GM18517 (cell line): ENCODE data around the gene FBXL3.
"Not testable (repeated sequence)": the region's sequence is repeated elsewhere in the genome, so short reads cannot be mapped to it uniquely, and the experiment has no call there.

ENCODE experiments used
- ATAC-seq: cut with Tn5 transposase; IDR thresholded peaks from one replicate; pipeline ENCODE4 v1.9.1; 2021; ENCODE audit warnings: mild to moderate bottlenecking, moderate library complexity; ENCODE audit not compliant: unreplicated experiment

Gene FBXL3

DNA sequence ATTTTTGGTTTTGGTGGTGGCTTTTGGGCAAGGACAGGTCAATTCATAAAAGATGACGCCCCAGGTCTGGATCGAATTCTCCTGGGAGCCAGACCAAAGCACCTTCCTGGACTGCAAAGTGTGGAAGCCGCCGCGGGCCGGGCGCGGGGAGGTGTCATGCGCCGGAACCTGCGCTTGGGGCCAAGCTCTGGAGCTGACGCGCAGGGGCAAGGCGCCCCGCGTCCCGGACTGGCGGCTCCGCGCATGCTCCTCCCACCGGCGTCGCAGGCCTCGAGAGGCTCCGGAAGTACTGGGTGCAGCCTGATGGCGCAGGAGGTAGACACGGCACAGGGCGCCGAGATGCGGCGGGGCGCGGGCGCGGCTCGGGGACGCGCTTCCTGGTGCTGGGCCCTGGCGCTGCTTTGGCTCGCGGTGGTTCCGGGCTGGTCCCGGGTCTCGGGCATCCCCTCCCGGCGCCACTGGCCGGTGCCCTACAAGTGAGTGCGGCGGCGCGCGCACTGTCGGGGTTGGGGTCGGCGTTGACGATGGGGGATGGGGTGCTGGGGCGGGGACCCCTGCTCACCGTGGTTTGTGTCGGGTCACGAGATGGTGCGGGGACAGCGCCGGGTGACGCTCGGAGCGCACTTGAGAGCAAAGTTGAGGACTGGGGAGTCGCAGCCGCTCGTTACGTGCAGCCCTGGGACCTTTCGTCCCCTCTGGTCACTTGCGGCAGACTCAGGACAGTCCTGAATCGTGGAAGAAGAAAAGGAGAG lies 35.0 kb downstream of the FBXL3 start, which contains the start of gene CLN5:
TSS of gene CLN5 (plus strand) at position 286 of the 752 bp plus-strand sequence. CDS start at position 304, 18 bp downstream.
- ATAC-seq = peak; percentile 91

DNA sequence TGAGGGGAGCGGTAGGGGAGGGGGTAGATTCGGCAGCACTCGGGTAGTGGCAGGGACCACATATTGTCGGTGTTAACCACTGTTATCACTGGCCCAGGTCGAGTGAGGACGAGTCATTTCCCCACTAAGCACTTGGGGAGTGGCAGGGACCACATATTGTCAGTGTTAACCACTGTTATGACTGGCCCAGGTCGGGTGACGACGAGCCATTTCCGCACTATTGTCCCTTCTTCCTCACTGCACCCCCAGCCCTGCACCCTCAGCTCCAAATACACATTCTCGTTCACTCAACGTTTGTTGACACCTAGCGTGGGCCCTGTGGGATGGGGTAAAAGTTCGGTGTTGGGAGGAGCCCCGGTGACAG lies 35.5 kb downstream of the FBXL3 start:
- ATAC-seq = peak; percentile 55

DNA sequence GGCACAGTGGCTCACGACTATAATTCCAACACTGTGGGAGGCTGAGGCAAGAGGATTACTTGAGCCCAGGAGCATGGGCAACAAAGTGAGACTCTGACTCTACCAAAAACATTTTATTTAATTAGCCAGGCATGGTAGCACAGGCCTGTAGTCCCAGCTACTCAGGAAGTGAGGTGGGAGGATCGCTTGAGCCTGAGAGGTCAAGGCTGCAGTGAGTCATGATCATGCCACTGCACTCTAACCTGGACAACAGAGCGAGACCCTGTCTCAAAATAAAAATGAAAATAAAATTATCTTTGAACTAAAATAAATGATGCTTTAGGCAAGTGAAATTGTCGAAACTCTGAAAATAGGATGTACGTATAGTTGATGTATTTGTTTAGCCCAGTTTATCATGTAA lies 43.3 kb downstream of the FBXL3 start:
- ATAC-seq = no peak

DNA sequence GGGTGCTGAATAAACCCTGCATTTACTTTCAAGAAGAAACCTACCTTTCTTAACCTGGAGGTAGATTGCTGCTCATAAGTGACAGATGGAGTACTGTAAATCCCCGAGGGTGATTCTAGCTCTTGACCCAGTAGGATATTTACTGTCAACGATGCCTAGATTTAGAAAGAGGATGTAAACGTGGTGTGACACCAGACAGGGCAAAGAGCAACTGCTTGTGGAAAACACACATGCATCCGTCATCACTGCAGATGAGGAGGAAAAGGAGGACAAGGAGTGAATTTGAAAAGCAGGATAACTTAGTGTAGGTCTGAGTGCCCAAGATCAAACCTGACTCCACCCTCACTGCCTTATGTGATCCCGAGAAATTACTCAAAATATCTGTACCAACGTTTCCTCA lies 44.9 kb downstream of the FBXL3 start:
- ATAC-seq = no peak

DNA sequence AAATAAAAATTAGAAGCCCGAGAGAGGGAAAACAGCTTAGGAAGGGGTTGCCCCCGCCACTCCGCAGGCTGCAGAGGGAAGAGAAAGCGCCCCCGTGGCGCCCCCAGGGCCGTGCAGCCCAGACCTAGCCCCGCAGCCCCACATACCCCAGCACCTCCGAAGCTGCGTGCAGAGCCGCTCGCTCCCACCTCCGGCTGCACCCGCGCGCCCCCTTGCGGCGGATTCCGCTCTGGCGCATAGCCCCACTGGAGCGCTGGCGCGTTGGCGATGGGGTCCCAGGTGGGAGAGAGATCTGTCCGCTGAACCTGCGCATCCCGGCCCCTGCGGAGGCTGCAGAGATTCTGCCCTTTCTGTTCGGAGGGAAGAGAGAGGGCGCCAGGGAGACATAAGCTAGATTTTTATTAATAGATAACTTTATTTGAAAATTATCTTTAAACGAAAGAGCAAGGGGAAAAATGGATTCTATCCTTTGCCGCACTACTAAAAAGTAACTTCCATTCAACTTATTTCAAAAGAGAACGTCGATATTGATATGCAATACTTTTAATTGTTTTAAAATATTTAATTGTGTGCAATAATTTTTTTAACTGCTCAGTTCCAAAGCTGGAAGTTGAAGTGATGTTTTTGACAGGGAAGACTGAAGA lies 46.8 kb downstream of the FBXL3 start:
- ATAC-seq = peak; percentile 96

DNA sequence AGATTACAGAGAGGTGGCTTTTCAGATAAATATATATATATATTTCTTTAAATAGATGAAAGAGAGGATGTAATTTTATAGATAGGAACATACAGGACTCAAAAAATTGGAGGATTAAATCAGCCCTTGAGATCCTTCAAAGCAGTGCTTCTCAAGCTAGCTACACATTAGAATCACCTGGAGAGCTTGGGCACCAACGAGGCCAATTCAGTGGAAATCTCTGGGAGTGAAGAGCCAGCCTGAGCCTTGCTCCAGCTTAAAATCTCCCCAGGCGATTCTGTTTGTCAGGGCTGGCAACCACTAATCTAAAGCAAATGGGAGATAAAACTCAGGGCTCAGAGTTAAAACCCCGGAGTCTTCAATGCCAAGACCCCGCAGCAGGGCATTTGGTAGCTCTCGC lies 50.0 kb downstream of the FBXL3 start:
- ATAC-seq = no peak

DNA sequence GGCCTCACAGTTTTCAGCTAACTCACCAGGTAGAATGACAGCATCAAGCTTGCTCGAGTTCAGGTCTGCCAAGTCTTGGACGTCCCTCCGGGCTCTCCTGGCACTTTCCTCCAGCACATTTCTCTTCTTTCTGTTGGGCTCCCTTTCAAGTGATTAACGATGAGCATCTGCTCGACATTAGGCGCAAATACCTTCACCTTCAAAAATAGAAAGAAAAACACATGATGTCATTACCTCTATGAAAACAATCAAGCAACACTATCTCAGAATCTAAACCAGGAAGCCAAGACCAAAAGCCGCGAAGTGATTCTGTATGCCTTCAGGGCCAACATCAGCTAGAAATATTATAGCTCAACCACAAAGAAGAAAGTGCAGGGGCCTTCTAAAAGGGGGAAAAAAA lies 50.5 kb downstream of the FBXL3 start:
- no peak for ATAC-seq

DNA sequence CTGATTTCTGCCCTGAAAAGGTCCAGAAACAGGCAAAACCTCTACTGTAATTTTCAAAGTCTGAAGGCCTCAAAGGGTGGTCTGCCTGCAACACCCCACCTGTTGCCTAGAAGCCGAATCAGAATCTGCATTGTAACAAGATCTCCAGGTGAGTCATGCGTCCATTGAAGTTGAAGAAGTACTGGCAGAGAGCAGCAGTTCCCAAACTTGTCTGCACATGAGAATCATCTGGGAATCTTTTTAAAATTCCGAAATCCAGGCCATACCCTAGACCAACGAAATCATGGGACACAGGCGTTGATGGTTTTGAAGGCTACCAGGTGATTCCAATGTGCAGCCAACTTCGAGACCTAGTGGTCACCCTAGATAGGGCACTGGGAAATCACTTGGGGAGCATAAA lies 51.1 kb downstream of the FBXL3 start:
- ATAC-seq = no peak

DNA sequence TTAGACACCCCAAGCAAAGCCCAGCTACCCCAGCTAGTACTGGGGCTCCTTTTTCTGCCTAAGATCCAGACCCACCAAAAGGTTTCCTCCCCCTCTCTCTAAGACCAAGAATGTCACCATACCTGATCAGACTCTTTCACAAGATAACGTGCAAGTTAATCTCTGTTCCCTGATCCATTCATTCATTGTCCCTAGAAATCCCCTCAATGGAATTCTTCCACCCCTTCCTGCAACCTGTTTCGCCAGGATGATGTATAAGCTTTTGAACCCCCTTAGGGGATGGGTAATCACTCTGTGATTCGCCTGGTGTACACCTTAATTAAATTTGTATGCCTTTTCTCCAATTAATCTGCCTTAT lies 52.4 kb downstream of the FBXL3 start:
- no peak for ATAC-seq

DNA sequence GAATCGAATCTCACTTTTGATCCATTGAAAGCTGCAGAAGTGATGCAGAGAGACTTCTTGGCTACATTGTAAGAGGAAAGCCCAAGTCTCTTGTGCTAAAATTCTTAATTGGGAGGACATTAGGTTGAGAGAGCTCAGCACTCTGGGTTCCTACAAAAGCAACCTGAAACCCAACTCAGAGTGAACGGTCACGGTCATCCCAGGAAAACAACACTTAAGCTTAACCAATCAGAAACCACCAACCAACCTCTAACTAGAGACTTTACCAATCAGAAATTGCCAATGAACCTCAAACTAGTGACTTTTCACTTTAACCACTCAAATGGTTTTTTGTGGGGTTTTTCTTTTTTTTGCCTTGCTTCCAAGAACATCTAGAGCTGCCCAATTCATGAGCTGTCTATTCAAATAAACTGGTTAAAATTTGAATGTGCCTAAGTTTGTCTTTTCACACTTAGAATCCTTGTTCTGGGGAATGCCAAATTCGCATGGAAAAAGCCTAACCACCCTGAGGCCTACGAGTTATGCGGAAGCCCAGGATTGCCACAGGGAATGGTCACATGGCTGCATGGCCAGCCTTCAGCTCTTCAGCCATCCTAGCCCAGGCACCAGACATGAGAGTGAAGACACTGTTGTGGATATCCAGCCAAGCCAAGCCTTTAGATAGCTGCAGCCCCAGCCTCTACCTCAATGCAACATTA lies 52.9 kb downstream of the FBXL3 start:
- ATAC-seq = no peak

DNA sequence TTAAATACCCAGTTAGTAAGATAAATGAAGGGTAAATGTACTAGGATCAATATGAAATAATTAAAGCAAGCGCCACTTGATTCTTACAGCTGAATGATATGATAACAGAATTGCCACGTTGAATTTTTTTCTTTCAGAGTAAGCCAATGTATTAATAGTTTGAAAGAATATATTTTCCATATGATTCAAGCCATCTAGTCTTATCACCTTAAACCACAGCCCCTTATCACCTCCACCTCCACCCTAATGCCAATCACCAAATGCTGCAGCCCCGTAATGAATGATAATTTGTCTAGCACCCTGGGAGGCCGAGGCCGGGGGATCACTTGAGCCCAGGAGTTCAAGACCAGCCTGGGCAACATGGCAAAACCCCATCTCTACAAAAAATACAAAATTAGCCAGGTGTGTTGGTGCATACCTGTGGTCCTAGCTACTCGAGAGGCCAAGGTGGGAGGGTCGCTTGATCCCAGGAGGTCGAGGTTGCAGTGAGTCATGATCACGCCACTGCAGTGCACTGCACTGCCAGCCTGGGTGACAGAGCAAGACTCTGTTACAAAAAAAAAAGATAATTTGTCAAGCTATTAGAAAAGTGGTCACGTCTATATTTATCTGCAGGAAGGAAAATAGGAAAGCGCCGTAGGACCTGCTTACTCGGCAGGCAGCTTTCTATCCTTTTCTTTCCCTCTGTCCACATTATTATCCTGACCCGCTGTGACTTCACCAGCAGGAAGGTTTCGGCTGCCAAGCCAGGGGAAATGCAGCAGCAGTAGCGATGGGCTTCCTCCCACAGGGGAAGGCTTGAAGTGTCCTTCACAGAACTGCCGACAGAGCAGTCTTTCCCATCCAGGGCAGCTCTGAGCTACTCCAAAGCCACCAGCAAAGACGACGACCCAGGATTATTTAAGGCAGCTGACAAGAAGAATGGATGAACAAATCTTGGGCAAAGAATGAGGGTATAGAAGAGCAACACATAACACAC lies 54.8 kb downstream of the FBXL3 start:
- no peak for ATAC-seq

DNA sequence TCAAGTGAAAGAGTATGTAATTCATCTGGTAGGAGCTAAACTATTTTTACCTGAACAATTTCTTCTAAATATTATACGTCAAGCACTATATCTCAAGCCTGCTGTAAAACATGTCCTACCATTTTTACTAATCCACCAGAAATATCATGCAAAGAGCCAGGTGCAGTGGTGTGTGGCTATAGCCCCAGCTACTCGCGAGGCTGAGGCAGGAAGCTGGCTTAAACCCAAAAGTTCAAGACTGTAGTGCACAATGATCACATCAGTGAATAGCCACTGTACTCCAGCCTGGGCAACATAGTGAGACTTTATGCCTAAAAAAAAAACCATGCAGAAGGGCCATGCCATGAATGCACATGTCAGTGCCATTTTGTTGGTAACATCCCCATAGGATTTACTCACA lies 55.7 kb downstream of the FBXL3 start:
- no peak for ATAC-seq

DNA sequence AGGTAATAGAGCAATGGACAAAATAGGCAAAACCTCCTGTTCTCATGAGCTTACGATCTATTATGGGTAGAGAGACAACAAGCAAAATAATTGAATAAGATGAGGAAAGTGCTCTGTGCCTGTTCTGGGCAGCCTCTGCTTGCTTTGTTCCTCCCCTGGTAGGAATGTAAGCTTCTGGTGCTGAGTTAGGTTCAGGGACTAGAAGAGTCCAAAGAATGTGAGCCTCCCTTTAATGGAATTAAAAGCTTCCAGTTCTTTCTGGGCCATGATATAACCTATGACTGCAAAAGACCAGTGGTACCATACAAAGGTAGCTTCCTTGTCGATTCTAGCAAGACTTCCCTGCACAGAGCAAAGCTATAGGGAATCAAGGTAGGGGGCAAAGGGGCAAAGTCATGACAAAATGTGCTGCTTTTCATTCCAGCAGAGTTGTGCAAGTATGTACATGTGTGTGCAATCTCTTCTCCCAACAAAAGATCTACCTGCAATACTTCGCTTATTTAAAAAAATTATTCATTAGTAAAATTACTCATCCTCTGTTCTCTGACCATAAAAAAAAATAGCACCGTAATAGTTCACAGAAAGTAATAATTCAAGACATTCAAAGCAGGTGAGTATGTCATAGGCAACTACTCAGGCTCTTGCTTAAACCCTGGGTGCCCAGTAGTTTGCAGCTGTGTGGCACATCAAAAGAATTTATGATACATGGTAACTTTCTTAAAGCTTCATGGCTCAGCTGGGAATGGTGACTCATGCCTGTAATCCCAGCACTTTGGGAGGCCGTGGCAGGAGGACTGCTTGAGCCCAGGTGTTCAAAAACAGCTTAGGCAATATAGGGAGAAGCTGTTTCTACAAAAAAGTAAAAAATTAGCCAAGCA lies 57.2 kb downstream of the FBXL3 start:
- ATAC-seq = no peak

DNA sequence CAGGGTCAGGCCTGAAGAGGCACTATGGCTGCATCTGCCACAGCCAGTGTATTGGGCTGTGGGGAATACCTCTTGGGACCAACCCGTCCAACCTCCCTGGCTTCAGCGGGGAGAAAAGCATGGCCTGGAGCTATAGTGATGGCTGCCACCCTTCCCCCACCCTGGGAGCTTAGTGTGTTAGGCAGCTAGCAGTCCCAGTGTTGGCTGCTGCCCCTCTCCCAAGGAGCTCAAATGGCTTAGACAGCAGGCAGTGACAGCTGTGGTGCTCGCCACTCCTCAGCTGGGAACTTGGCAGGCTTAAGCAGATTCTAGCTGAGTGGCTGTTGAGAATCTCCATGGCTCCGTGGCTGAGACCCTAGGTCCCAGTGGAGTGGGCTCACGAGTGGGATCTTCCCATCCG lies 58.9 kb downstream of the FBXL3 start:
- no peak for ATAC-seq

DNA sequence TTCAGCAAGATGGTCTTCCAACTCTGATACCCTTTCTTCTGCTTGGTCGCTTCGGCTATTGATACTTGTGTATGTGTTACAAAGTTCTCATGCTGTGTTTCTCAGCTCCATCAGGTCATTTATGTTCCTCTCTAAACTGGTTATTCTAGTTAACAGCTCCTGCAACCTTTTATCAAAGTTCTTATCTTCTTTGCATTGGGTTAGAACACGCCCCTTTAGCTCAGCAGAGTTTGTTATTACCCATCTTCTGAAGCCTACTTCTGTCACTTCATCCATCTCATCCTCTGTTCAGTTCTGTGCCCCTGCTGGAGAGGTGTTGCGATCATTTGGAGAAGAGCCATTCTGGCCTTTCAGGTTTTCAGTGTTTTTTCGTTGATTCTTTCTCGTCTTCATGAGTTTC lies 59.9 kb downstream of the FBXL3 start:
- ATAC-seq = no peak

DNA sequence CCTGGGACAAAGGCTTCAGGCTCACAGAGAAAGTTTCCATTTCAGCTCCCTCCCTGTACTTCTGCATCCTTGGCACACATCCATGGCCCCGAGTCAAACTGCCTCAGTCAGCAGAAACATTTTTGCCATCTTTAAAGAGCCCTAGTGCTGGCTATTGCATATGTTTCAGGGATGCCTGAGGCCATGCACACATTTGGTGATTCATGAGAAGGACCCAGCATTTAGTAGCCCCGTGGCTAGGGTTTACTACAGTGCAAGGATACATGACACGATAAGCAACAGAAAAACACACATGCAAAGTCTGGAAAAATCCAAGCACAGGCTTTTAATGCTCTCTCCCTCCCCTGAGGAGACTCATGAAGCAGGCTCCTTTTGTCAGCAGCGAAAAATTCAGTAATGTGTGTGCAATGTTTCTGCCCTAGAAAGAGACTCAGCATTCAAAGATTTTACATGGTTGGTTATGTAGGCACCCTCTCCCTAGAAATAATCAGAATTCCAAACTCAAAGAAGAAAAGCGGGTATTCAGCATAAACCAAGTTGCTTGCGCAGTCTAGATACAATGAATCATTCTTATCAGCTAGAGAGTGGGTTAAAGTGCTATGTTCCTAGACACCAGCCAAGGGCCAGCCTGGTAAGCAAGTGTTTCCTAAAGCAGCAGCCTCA lies 61.1 kb downstream of the FBXL3 start:
- ATAC-seq = no peak

DNA sequence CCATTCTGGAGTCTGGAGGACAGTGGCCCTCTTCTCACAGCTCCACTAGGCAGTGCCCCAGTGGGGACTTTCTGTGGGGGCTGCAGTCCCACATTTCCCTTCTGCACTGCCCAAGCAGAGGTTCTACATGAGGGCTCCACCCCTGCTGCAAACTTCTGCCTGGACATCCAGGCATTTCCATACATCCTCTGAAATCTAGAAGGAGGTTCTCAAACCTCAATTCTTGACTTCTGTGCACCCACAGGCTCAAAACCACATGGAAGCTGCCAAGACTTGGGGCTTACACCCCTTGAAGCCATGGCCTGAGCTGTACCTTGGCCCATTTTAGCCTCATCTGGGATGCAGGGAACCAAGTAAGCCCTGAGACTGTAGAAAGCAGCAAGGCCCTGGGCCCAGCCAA lies 67.2 kb downstream of the FBXL3 start:
- ATAC-seq = not testable (repeated sequence)

DNA sequence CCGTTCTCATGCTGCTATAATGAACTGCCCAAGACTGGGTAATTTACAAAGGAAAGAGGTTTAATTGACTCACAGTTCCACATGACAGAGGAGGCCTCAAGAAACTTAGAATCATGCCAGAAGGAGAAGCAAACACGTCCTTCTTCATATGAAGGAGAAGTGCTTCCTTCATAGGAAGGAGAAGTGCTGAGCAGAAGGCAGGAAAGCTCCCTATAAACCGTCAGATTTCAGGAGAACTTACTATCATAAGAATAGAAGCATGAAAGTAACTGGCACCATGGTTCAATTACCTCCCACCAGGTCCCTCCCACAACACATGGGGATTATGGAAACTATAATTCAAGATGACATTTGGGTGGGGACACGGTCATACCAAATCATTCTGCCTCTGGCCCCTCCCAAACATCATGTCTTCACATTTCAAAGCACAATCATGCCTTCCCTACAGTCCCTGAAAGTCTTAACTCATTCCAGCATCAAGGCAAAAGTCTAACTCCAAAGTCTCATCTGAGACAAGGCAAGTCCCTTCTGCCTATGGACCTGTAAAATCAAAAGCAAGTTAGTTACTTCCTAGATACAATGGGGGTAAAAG lies 68.0 kb downstream of the FBXL3 start:
- no peak for ATAC-seq

DNA sequence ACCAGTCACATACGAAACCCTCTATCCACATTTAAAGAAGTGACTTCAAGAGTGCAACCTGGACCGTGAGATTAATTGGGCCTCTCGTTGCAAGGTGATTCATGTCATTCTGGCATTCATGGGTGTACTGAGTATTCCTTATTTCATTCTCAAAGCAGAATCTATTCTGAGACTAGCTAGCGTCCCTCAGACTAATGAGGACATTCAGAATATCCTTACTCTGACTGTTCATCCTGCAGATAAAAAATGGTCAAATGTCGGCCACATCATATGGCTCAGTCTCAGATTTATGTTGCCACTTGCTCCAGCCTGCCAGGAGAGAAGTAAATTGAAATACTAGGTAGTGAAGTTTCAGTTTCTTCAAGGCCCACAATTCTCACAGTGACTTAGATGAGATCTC lies 71.3 kb downstream of the FBXL3 start:
- no peak for ATAC-seq
